IMR-90 (cell line): ENCODE results near the gene HARS1. TPM values are rescaled to one million over a fixed set of nuclear protein-coding genes. Genes with fewer than 3 reads are reported as not detected.
A peak's percentile ranks its signal among the peaks of the same experiment; 100 is the strongest.

Source experiments
- ATAC-seq: fragments of 200-7000 bp; cut with Tn5 transposase; 2 replicates; pipeline ENCODE4 v1.9.1; 2020; ENCODE audit warnings: low read depth, mild to moderate bottlenecking, moderate library complexity
- BruUV-seq: library from RNA; stranded (reverse); fragments of 400-500 nt; replicated peaks from 2 replicates; lab custom pipeline; 2021; lab: Mats Ljungman, UMichigan
- CTCF ChIA-PET: fragments of 300-600 bp; formaldehyde crosslinking; extraction: SDS; loops from one replicate; lab custom pipeline; 2021; ENCODE audit warnings: antibody characterized with exemption; lab: Yijun Ruan, JAX
- POLR2A ChIA-PET: fragments of 300-600 bp; sonication (Branson Sonifier 250); formaldehyde crosslinking; loops from one replicate; lab custom pipeline; 2022; ENCODE audit warnings: antibody characterized with exemption; ENCODE audit not compliant: unreplicated experiment; lab: Charles Lee
- DNase-seq: peaks from one replicate; pipeline ENCODE4 v3.0.0; 2013
- H2AFZ ChIP-seq: replicated peaks from 2 replicates; pipeline ENCODE3; 2013; ENCODE audit warnings: low read length, mild to moderate bottlenecking; ENCODE audit not compliant: poor library complexity
- H2AK5ac ChIP-seq: 2 replicates; pipeline ENCODE4 v1.6.1; 2013; ENCODE audit warnings: low read depth, low read length, inconsistent platforms
- H2AK9ac ChIP-seq: replicated peaks from 2 replicates; pipeline ENCODE3; 2013; ENCODE audit warnings: mild to moderate bottlenecking, low read depth, low read length, moderate library complexity; ENCODE audit not compliant: poor library complexity
- H2BK120ac ChIP-seq: 2 replicates; pipeline ENCODE4 v1.6.1; 2013; ENCODE audit warnings: low read depth, low read length, inconsistent platforms
- H2BK15ac ChIP-seq: 3 replicates; pipeline ENCODE4 v1.6.1; 2013; ENCODE audit warnings: low read depth, low read length, inconsistent platforms
- H2BK20ac ChIP-seq: 2 replicates; pipeline ENCODE4 v1.6.1; 2013; ENCODE audit warnings: low read depth, mild to moderate bottlenecking, inconsistent platforms, low read length, moderate library complexity
- H2BK5ac ChIP-seq: 2 replicates; pipeline ENCODE4 v1.6.1; 2013; ENCODE audit warnings: mild to moderate bottlenecking, low read depth, low read length, inconsistent platforms; ENCODE audit not compliant: poor library complexity, severe bottlenecking
- H3K14ac ChIP-seq: replicated peaks from 2 replicates; pipeline ENCODE4 v1.6.1; 2013; ENCODE audit warnings: low read depth, low read length, inconsistent platforms
- H3K18ac ChIP-seq: 2 replicates; pipeline ENCODE4 v1.6.1; 2013; ENCODE audit warnings: low read depth, low read length, control low read depth
- H3K23ac ChIP-seq: 2 replicates; pipeline ENCODE4 v1.6.1; 2013; ENCODE audit warnings: low read depth, low read length, inconsistent platforms
- H3K27ac ChIP-seq: 2 replicates; pipeline ENCODE4 v1.5.1; 2013; ENCODE audit warnings: mild to moderate bottlenecking, control low read depth, low read length; ENCODE audit not compliant: insufficient read depth
- H3K27me3 ChIP-seq: 2 replicates; pipeline ENCODE4 v1.6.1; 2013; ENCODE audit warnings: low read length; ENCODE audit not compliant: control insufficient read depth, insufficient read depth
- H3K36me3 ChIP-seq: 2 replicates; pipeline ENCODE4 v1.6.1; 2013; ENCODE audit warnings: low read length, mixed read lengths; ENCODE audit not compliant: control insufficient read depth, insufficient read depth
- H3K4ac ChIP-seq: 2 replicates; pipeline ENCODE4 v1.6.1; 2013; ENCODE audit warnings: low read depth, low read length, inconsistent platforms
- H3K4me1 ChIP-seq: 2 replicates; pipeline ENCODE4 v1.6.1; 2013; ENCODE audit warnings: low read length, mixed read lengths; ENCODE audit not compliant: control insufficient read depth, insufficient read depth
- H3K4me2 ChIP-seq: 2 replicates; pipeline ENCODE4 v1.6.1; 2013; ENCODE audit warnings: low read depth, mild to moderate bottlenecking, control low read depth, low read length, moderate library complexity
- H3K4me3 ChIP-seq: 2 replicates; pipeline ENCODE4 v1.5.1; 2013; ENCODE audit warnings: low read depth, mild to moderate bottlenecking, control low read depth, low read length, moderate library complexity; ENCODE audit not compliant: insufficient read depth
- H3K56ac ChIP-seq: 2 replicates; pipeline ENCODE4 v1.6.1; 2013; ENCODE audit warnings: low read length, inconsistent platforms; ENCODE audit not compliant: insufficient read depth; ENCODE audit errors: extremely low read depth
- H3K79me1 ChIP-seq, 2 experiments: 2 replicates each; pipeline ENCODE4 v1.6.1; 2013; ENCODE audit warnings: low read length in 2 of 2, inconsistent platforms in 1 of 2, low read depth in 1 of 2
- H3K9ac ChIP-seq: 2 replicates; pipeline ENCODE4 v1.6.1; 2013; ENCODE audit warnings: low read depth, low read length, control low read depth
- H3K9me1 ChIP-seq: 2 replicates; pipeline ENCODE4 v1.6.1; 2013; ENCODE audit warnings: low read length, inconsistent platforms; ENCODE audit not compliant: insufficient read depth
- H3K9me3 ChIP-seq: 2 replicates; pipeline ENCODE4 v1.6.1; 2013; ENCODE audit warnings: low read length; ENCODE audit not compliant: control insufficient read depth, insufficient read depth
- H4K20me1 ChIP-seq: 2 replicates; pipeline ENCODE4 v1.6.1; 2013; ENCODE audit warnings: low read length, inconsistent platforms; ENCODE audit not compliant: insufficient read depth
- H4K5ac ChIP-seq: 2 replicates; pipeline ENCODE4 v1.6.1; 2013; ENCODE audit warnings: mild to moderate bottlenecking, low read depth, low read length, control low read depth
- H4K8ac ChIP-seq, 2 experiments: 2 replicates each; pipeline ENCODE4 v1.6.1; 2013; ENCODE audit warnings: low read depth in 2 of 2, low read length in 2 of 2, control low read depth in 1 of 2, inconsistent platforms in 1 of 2
- H4K91ac ChIP-seq: 2 replicates; pipeline ENCODE4 v1.6.1; 2013; ENCODE audit warnings: low read depth, low read length, inconsistent platforms; ENCODE audit not compliant: insufficient read depth
- FOS ChIP-seq: fragments of 150-350 bp; IDR thresholded peaks from 2 replicates; pipeline ENCODE4 v1.6.1; 2016; ENCODE audit warnings: low read depth, low read length
- MAZ ChIP-seq: IDR thresholded peaks from 2 replicates; pipeline ENCODE4 v1.6.1; 2012; ENCODE audit warnings: low read depth, mild to moderate bottlenecking, low read length, improper control_type of control experiment, moderate library complexity, borderline replicate concordance
- WGBS, 2 experiments: methylation state at CpG; one replicate each; pipeline versions ENCODE4 v1.1.5 to v1.1.7; 2013; ENCODE audit warnings: missing lambda C conversion rate in 2 of 2; ENCODE audit not compliant: insufficient read length in 1 of 2; ENCODE audit errors: extremely low coverage in 2 of 2; 5-methylcytosine and 5-hydroxymethylcytosine counted together
- dilution Hi-C: fragments of 300-500 bp; cut with HindIII; formaldehyde crosslinking; loops from one replicate; pipeline ENCODE4 v1.14.3; 2018; ENCODE audit warnings: low sequenced_read_pairs; ENCODE audit not compliant: unreplicated experiment
- in situ Hi-C: fragments of 300-500 bp; cut with MboI; formaldehyde crosslinking; loops from 3 replicates; pipeline ENCODE4 v1.14.3; 2019; ENCODE audit warnings: low sequenced_read_pairs, inconsistent platforms, mixed read lengths
- intact Hi-C: fragments of 100-400 bp; cut with micrococcal nuclease; formaldehyde crosslinking; loops from 2 replicates; pipeline ENCODE4 v1.10.0; 2022
- polyA plus RNA-seq, 3 experiments: library from polyadenylated mRNA; depleted of rRNA; stranded (reverse); fragments of >200 nt; gene quantifications; 2 replicates each; pipeline ENCODE4 v1.2.3, GENCODE V29; 2012; ENCODE audit warnings: low replicate concordance in 1 of 3
- total RNA-seq: library from RNA; depleted of rRNA; stranded (reverse); fragments of >200 nt; gene quantifications from 2 replicates; pipeline ENCODE4 v1.2.3, GENCODE V29; 2012

HARS1 gene
- total and polyA plus RNA-seq, 2 of the 4 experiments (the other 2 are of a cell fraction) = 97.6 to 141 TPM

DNA sequence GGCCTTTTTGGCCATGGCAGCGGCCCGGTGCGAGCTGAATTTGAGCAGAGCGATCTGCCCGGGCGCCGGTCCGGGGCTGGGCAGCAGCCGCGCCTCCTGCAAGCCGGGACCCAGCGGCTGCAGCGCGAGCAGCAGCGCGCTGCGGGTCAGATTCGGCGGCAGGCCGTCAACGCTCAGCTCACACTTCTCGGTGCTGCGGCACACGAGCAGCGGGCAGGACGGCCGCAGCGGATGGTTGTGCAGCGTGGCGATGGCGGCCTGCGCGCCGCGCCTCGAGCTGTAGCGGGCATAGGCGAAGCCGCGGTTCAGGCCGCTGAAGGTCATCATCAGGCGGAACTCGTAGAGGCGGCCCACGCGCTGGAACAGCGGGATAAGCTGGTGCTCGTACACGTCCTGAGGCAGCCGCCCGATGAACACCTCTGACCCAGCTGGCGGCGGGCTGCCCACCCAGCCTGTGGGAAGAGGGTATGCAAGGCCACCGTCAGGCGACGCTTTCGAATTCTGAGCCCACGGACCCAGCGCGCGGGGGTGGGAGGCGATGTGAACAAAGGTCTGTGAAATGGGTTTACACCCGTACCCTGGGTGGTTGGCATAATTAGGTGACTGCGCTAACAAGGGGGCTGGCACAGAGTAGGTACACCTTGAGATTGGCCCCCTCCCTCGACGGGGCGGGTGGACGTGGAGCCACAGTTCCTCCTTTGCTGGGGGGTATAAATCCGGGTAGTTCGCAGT is 18.5 kb downstream of the HARS1 start:
- Histone ChIP-seq H2BK20ac (no peak overlapping the region), H3K23ac (no peak overlapping the region), H2AK5ac (no peak overlapping the region), H3K9me3 (no peaks in the 10 kb centered on the region), H2BK15ac (no peak overlapping the region), H3K4me1 (no peaks in the 10 kb centered on the region; the same call in 1 of the 2 replicates), H3K4me2 (no peak overlapping the region), H3K27me3 (no peaks in the 10 kb centered on the region), H2BK120ac (no peak overlapping the region), H3K79me1 (peaks cover 5 to 30% of the 10 kb centered on the region in 2 experiments; a peak in 3 of 4 replicates), H4K8ac (no peak overlapping the region), H2AFZ (no peak overlapping the region), H4K20me1 (peaks cover 9% of the 10 kb centered on the region), H3K18ac (no peak overlapping the region), H3K36me3 (peaks cover 68% of the 10 kb centered on the region), H3K14ac (no peak overlapping the region), H2BK5ac (no peak overlapping the region), H3K27ac (no peak overlapping the region), H4K91ac (no peak overlapping the region), H4K5ac (no peak overlapping the region), H2AK9ac (no peak overlapping the region), H3K4me3 (no peak overlapping the region), H3K4ac (no peak overlapping the region), H3K9me1 (peaks cover 13% of the 10 kb centered on the region; the same call in 1 of the 2 replicates), H3K9ac (no peak overlapping the region), H3K56ac (no peak overlapping the region)
- BruUV-seq = no TSS peak
- ChIA-PET POLR2A (no interaction called here), CTCF (no interaction called here)
- in situ Hi-C loops = no loop called here
- ATAC-seq (0 out of 2 replicates have a peak, but pooled peaks have one; percentile 5), DNase-seq (no peak)
- intact Hi-C loops = no loop called here
- dilution Hi-C loops = no loop called here
- WGBS, 2 experiments = 36% methylated on average over 48 of the region's 70 CpGs; no CpG with 5 or more reads in 1 of the 2 experiments
- TF ChIP-seq MAZ (no peak), FOS (no peak)
